Activated CD8-positive, alpha-beta T cell treated with anti-CD3 and anti-CD28 coated beads for 36 hours (primary cell): ENCODE results near the gene MYO5C. TPM values are rescaled to one million over a fixed set of nuclear protein-coding genes. Genes with fewer than 3 reads are reported as not detected.

ENCODE experiments used
- ATAC-seq: fragments of 200-7000 bp; cut with Tn5 transposase; one replicate; pipeline ENCODE4 v1.10.0; 2021; ENCODE audit warnings: mild to moderate bottlenecking, moderate library complexity
- CTCF ChIA-PET: fragments of 350-600 bp; sonication (Branson Sonifier 250); formaldehyde crosslinking; loops from one replicate; lab custom pipeline; 2021; ENCODE audit warnings: antibody characterized with exemption; lab: Charles Lee
- POLR2A ChIA-PET: fragments of 350-600 bp; sonication (Branson Sonifier 250); formaldehyde crosslinking; loops from one replicate; lab custom pipeline; 2021; ENCODE audit warnings: antibody characterized with exemption; lab: Charles Lee
- DNase-seq: peaks from one replicate; pipeline ENCODE4 v3.0.0-alpha.2; 2020
- H3K27ac Mint-ChIP-seq: one replicate; pipeline ENCODE4 v1.8.0; 2021; ENCODE audit warnings: mild to moderate bottlenecking, mixed read lengths
- H3K27me3 Mint-ChIP-seq: one replicate; pipeline ENCODE4 v1.8.0; 2021; ENCODE audit warnings: mixed read lengths
- H3K36me3 Mint-ChIP-seq: one replicate; pipeline ENCODE4 v1.8.0; 2021; ENCODE audit warnings: low read depth, mixed read lengths
- H3K4me1 Mint-ChIP-seq: one replicate; pipeline ENCODE4 v1.8.0; 2021; ENCODE audit warnings: low read depth, mixed read lengths
- H3K4me3 Mint-ChIP-seq: one replicate; pipeline ENCODE4 v1.8.0; 2021; ENCODE audit warnings: mild to moderate bottlenecking, moderate library complexity, mixed read lengths
- H3K9me3 Mint-ChIP-seq: one replicate; pipeline ENCODE4 v1.8.0; 2021; ENCODE audit warnings: mixed read lengths
- intact Hi-C: fragments of 100-400 bp; cut with micrococcal nuclease; formaldehyde crosslinking; loops from one replicate; pipeline ENCODE4 v1.10.0; 2022
- total RNA-seq, 2 experiments: library from RNA; stranded (reverse); gene quantifications; one replicate each; pipeline ENCODE4 v1.2.3, GENCODE V29; 2021
- TF ChIP-seq, protein P1 (sequence below): fragments of 200-600 bp; IDR thresholded peaks from one replicate; pipeline ENCODE4 v1.8.0; 2022; ENCODE audit warnings: antibody characterized with exemption, mild to moderate bottlenecking

Gene MYO5C
- total RNA-seq, 2 experiments from 2014 or later: 1.3 to 1.9 TPM

DNA sequence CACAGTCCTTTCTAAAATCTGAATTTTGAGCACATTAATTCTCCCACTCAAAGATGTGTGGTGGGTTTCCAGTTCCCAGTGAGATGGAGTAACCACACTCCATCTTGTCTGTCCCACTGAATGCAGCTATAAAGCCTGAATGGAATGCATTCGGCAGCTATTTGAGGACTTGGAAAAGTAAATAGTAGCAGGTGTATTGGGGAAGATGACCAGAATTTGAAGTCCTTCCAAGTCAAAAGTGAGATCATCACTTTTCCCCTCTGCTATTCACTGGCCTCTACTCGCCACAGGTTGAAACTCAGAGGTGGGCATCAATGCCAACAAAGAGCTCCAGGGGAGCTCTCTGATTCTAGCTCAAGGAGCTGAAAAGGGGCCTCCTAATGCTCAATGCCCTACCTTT, 96.3 kb downstream of the MYO5C start:
- CTCF ChIA-PET: interaction anchor here (0.7 to 2.2 kb wide), 5 partner anchors 8 to 29 kb away, joined by 3 to 13 read pairs (median 3); partner anchors contain the start of gene GNB5
- Mint-ChIP-seq H3K4me3 (no peak overlapping the region), H3K4me1 (no peaks in the 10 kb centered on the region), H3K36me3 (no peaks in the 10 kb centered on the region), H3K27me3 (no peaks in the 10 kb centered on the region), H3K27ac (no peak overlapping the region), H3K9me3 (no peaks in the 10 kb centered on the region)
- intact Hi-C loops: no loop called here
- POLR2A ChIA-PET: interaction anchor here (0.6 to 1.7 kb wide), 4 partner anchors 9 to 432 kb away, joined by 3 to 5 read pairs (median 4); no protein-coding TSS in a partner anchor
- TF ChIP-seq, protein P1, sequence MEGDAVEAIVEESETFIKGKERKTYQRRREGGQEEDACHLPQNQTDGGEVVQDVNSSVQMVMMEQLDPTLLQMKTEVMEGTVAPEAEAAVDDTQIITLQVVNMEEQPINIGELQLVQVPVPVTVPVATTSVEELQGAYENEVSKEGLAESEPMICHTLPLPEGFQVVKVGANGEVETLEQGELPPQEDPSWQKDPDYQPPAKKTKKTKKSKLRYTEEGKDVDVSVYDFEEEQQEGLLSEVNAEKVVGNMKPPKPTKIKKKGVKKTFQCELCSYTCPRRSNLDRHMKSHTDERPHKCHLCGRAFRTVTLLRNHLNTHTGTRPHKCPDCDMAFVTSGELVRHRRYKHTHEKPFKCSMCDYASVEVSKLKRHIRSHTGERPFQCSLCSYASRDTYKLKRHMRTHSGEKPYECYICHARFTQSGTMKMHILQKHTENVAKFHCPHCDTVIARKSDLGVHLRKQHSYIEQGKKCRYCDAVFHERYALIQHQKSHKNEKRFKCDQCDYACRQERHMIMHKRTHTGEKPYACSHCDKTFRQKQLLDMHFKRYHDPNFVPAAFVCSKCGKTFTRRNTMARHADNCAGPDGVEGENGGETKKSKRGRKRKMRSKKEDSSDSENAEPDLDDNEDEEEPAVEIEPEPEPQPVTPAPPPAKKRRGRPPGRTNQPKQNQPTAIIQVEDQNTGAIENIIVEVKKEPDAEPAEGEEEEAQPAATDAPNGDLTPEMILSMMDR: no peak
- ATAC-seq: no peak
- no peak for DNase-seq

DNA sequence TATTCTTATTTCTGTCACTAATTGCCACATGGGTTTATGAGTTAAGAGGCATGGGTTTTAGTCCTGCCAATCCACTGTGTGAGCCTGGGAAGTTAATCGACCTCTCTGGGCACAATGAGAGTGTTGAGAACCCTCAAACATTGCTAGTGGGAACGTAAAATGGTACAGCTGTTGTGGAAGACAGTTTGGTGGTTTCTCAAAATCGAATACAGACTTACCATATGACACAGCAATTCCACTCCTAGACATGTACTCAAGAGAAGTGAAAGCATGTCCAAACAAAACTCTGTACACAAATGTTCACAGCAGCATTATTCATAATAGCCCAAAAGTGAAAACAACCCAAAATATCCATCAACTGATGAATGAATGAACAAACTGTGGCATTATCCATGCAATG, 98.7 kb downstream of the MYO5C start:
- ChIA-PET CTCF (interaction anchor here (0.9 to 3.7 kb wide), 3 partner anchors 12 to 118 kb away, joined by 3 to 21 read pairs (median 4); no protein-coding TSS in a partner anchor), POLR2A (no interaction called here)
- Mint-ChIP-seq H3K27me3 (no peaks in the 10 kb centered on the region), H3K4me1 (no peaks in the 10 kb centered on the region), H3K36me3 (no peaks in the 10 kb centered on the region), H3K27ac (no peak overlapping the region), H3K9me3 (no peaks in the 10 kb centered on the region), H3K4me3 (no peak overlapping the region)
- DNase-seq (no peak), ATAC-seq (no peak)
- intact Hi-C loops: no loop called here
- TF ChIP-seq, protein P1: no peak

DNA sequence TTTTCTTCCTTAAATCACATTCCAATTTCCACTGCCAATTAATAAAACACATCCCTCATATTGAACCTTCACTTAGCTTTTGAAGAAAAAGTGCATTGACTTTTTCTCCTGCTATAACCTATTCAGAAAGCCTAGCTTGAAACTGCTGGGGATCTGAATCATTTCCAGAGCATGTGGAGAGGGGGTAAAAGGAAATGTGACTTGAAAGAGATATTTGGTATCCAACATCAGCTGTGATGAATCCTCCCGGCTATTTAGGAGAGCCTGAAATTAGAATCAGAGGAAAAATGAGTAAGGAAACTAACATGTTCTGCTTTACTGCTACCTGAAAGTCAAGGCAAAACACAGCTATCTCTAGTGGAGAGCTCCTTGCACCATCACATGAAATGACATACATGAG, 101.8 kb downstream of the MYO5C start:
- CTCF ChIA-PET: interaction anchor here (1.0 to 2.9 kb wide), 6 partner anchors 10 to 34 kb away, joined by 3 to 19 read pairs (median 6); no protein-coding TSS in a partner anchor
- Mint-ChIP-seq H3K27ac (no peak overlapping the region), H3K9me3 (no peaks in the 10 kb centered on the region), H3K4me3 (no peak overlapping the region), H3K27me3 (no peaks in the 10 kb centered on the region), H3K4me1 (no peaks in the 10 kb centered on the region), H3K36me3 (no peaks in the 10 kb centered on the region)
- TF ChIP-seq, protein P1: no peak
- no peak for DNase-seq
- no peak for ATAC-seq
- intact Hi-C loops: no loop called here
- POLR2A ChIA-PET: interaction anchor here (0.8 to 1.1 kb wide), 3 partner anchors 15 to 32 kb away, joined by 3 to 7 read pairs (median 4); no protein-coding TSS in a partner anchor

DNA sequence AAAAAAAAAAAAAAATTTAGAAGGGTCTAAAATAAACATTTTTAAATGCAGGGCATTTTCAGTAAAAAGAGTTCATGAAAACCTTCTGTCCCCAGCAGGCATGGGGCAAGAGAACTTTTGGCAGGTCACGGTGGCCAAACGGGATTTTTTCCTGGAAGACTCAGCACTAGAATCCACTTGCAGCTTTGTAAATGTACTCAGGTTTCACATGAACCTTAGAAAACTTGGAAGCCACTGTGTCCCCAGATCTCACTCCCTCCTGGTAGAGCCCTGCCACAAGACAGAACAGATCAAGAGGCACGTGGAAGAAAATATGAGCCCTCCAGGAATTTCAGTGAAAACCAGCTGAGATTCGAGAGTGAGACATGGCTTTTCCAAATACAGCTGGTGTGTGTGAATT, 102.3 kb downstream of the MYO5C start:
- Mint-ChIP-seq H3K9me3 (no peaks in the 10 kb centered on the region), H3K27me3 (no peaks in the 10 kb centered on the region), H3K27ac (no peak overlapping the region), H3K36me3 (no peaks in the 10 kb centered on the region), H3K4me1 (no peaks in the 10 kb centered on the region), H3K4me3 (no peak overlapping the region)
- intact Hi-C loops: no loop called here
- POLR2A ChIA-PET: interaction anchor here (0.8 to 1.4 kb wide), 4 partner anchors 15 to 31 kb away, joined by 3 to 7 read pairs (median 4); no protein-coding TSS in a partner anchor
- DNase-seq (no peak), ATAC-seq (no peak)
- CTCF ChIA-PET: interaction anchor here (1.0 to 2.9 kb wide), 6 partner anchors 9 to 34 kb away, joined by 3 to 19 read pairs (median 6); no protein-coding TSS in a partner anchor
- TF ChIP-seq, protein P1: no peak

DNA sequence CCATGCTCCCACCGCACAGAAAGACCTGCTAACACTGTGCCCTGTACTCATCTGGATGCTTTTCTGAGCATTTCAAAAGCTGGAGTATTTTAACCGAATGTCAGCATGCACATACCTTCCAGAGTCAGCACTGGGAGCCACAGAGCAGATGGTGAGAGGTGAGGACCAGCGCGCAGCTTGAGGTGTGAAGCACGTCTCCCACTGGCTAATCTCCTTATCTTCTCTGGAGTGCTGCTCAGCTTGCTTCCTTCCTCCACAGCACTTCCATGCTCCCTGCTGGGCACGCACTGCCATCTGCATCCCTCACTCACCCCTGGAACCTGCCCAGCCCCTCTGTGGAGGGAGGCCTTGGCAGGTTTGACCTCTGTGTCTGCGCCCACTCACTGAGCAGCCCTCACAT, 104.4 kb downstream of the MYO5C start, which contains the start of gene GNB5:
TSS of gene GNB5 (minus strand) at position 186 of the 400 bp plus-strand sequence. CDS start 6,716 bp downstream, outside the sequence.
- Mint-ChIP-seq H3K4me3 (no peak within 1 kb of the TSS), H3K27ac (no peak within 1 kb of the TSS), H3K4me1 (no peaks in the 10 kb centered on the region), H3K9me3 (no peaks in the 10 kb centered on the region), H3K36me3 (no peaks in the 10 kb centered on the region), H3K27me3 (no peaks in the 10 kb centered on the region)
- intact Hi-C loops: no loop called here
- TF ChIP-seq, protein P1: no peak
- ChIA-PET CTCF (interaction anchor here (0.7 to 0.9 kb wide), 2 partner anchors 8 to 17 kb away, joined by 3 to 4 read pairs; no protein-coding TSS in a partner anchor), POLR2A (interaction anchor here (0.6 to 0.8 kb wide), 2 partner anchors 11 to 34 kb away, joined by 3 to 7 read pairs; no protein-coding TSS in a partner anchor)
- ATAC-seq (no peak), DNase-seq (no peak)
